Ovary (tissue), 9 donors: ENCODE results near the gene LAG3. TPM values are rescaled to one million over a fixed set of nuclear protein-coding genes. Genes with fewer than 3 reads are reported as not detected.
A peak's percentile ranks its signal among the peaks of the same experiment; 100 is the strongest.

Source experiments
- DNase-seq, 5 donors: peaks; one replicate each; pipeline ENCODE4 v3.0.0-alpha.2; 2019 to 2020
- H3K27ac ChIP-seq, 2 donors: fragments of 200-600 bp; one replicate each; pipeline versions ENCODE4 v1.5.1 to v1.8.0; 2019 to 2022
- H3K27me3 ChIP-seq: fragments of 200-600 bp; one replicate; pipeline ENCODE4 v1.8.0; 2022
- H3K36me3 ChIP-seq: fragments of 200-600 bp; sonication (generic); one replicate; pipeline ENCODE4 v1.5.1; 2019
- H3K4me1 ChIP-seq: one replicate; pipeline ENCODE4 v1.8.1; 2013; ENCODE audit warnings: mild to moderate bottlenecking, moderate library complexity; ENCODE audit not compliant: insufficient read depth
- H3K4me3 ChIP-seq: fragments of 200-600 bp; sonication (generic); one replicate; pipeline ENCODE4 v1.5.1; 2017
- H3K9me3 ChIP-seq, 2 donors: fragments of 200-600 bp in 1 of 2; sonication (generic) in 1 of 2; one replicate each; pipeline versions ENCODE4 v1.5.1 to v1.8.1; 2013 to 2019; ENCODE audit warnings: mild to moderate bottlenecking in 1 of 2, moderate library complexity in 1 of 2
- EP300 ChIP-seq: sonication (generic); formaldehyde crosslinking; IDR thresholded peaks from one replicate; pipeline ENCODE4 v1.6.1; 2017; ENCODE audit warnings: antibody characterized with exemption
- POLR2A ChIP-seq: fragments of 450-650 bp; IDR thresholded peaks from one replicate; pipeline ENCODE4 v1.6.1; 2017; ENCODE audit warnings: antibody characterized with exemption, mild to moderate bottlenecking, moderate library complexity
- WGBS, 3 donors: extraction: QIAGEN DNeasy Blood & Tissue Kit in 1 of 3; methylation state at CpG; one replicate each; pipeline versions ENCODE4 v1.1.5 to v1.1.7; 2013 to 2017; 5-methylcytosine and 5-hydroxymethylcytosine counted together
- intact Hi-C, 4 donors: fragments of 100-400 bp; cut with DNase I; formaldehyde crosslinking; loops; one replicate each; pipeline versions ENCODE4 v1.11.0 to v1.15.1; 2022 to 2023
- polyA plus RNA-seq, 2 donors: library from polyadenylated mRNA; stranded (reverse); fragments of 200-250 nt in 1 of 2; fragments of 350-450 nt in 1 of 2; fragmentation: Illumina TruSeq in 1 of 2; extraction: RNeasy Lipid Tissue Mini Kit (QIAGEN cat#74804) in 1 of 2; gene quantifications; one replicate each; pipeline ENCODE4 v1.2.3, GENCODE V29; 2013 to 2014
- total RNA-seq, 7 donors: library from RNA; depleted of rRNA in 2 of 7; stranded (reverse); fragments of >200 nt in 2 of 7; fragmentation: NEBNext Ultra II Directional in 3 of 7; extraction: Animal tissue kit (Norgen Biotek cat#: 25700) in 3 of 7; gene quantifications; one replicate each; pipeline versions ENCODE4 v1.1.0 to v1.2.4, GENCODE V29; 2016 to 2023
- TF ChIP-seq, protein P1 (sequence below), 3 donors: fragments of 450-650 bp in 2 of 3; fragments of 200-600 bp in 1 of 3; IDR thresholded peaks; one replicate each; pipeline versions ENCODE4 v1.5.1 to v1.8.0; 2016 to 2022; ENCODE audit warnings: antibody characterized with exemption in 3 of 3, mild to moderate bottlenecking in 1 of 3
- donor health status: DM: no; HTN: no; CAD: no; lungs with moderate emphysema.
- donor health status: DM: no; HTN: no; CAD: no.
- donor health status: Bipolar disorder and iron deficiency.
- donor health status: DM: yes; HTN: yes; CAD: no.
- donor health status: DM: no; HTN: no; CAD: no.
- donor health status: DM: yes; HTN: yes; CAD: no.

Gene LAG3
- total and polyA plus RNA-seq, 9 donors: 4.7 to 21.8 (median 14.2) TPM

DNA sequence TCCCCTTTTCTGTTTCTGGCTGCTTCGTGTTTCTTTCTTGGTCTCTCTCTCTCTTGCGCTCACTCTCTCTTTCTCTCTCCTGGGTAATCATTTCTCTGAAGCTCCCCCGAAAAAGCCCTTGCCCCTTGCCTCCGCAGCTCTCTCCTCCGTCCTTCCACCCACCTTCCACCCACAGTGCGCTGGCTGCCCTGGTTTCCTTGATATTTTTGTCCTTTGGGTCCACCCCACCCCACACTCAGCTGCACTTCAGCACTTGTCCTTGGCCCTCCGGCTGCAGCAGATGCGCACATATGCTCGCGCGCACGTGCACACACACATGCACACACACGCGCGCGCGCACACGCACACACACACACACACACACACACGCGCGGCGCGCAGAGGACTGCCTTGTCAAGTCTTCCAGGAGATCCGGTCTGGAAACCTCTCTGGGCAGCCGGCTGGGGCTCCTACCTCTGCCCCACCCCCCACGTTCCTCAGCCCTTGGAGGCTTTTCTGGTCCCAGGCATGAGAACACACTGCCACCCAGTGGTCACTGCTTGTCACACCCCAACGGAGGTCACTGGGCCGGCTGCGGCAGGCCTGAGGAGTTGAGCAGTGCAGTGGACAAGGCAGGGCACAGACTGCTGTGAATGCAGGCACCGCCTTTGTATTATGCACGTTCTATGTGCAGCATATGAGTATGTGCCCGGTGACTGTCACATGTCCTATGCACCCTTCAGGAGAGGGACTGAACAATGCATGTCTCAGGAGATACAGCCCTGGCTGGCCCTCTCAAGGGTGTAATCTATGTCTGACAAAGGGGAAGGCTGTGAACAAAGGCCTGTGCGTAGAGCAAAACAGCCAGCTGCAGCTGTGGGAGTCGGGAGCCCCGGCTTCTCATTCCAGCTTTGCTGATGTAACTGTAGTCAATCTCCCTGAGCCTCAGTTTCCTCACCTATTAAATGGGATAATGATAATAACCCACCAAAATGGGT lies 6.5 kb downstream of the LAG3 start:
- no peaks in the 10 kb centered on the region for H3K36me3 ChIP-seq
- peak overlapping the region; percentile 61 to 87 for H3K27ac ChIP-seq
- no peaks in the 10 kb centered on the region for H3K9me3 ChIP-seq
- TF ChIP-seq, protein P1, sequence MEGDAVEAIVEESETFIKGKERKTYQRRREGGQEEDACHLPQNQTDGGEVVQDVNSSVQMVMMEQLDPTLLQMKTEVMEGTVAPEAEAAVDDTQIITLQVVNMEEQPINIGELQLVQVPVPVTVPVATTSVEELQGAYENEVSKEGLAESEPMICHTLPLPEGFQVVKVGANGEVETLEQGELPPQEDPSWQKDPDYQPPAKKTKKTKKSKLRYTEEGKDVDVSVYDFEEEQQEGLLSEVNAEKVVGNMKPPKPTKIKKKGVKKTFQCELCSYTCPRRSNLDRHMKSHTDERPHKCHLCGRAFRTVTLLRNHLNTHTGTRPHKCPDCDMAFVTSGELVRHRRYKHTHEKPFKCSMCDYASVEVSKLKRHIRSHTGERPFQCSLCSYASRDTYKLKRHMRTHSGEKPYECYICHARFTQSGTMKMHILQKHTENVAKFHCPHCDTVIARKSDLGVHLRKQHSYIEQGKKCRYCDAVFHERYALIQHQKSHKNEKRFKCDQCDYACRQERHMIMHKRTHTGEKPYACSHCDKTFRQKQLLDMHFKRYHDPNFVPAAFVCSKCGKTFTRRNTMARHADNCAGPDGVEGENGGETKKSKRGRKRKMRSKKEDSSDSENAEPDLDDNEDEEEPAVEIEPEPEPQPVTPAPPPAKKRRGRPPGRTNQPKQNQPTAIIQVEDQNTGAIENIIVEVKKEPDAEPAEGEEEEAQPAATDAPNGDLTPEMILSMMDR (IDR thresholded peaks at IDR 0.05): peak; percentile 98
- TF ChIP-seq POLR2A: peak; percentile 43
- no peak for TF ChIP-seq EP300
- H3K4me3 ChIP-seq: peak overlapping the region; percentile 37
- 2% methylated on average over 35 of the region's 35 CpGs for WGBS, 3 donors
- DNase-seq: peak; percentile 96 to 97 (median 97)
- peaks cover 2% of the 10 kb centered on the region for H3K4me1 ChIP-seq
- H3K27me3 ChIP-seq: no peaks in the 10 kb centered on the region
- intact Hi-C loops: loop anchor here in 3 of 4 donors (1.0 to 10.0 kb wide), 4 partner anchors 26 to 224 kb away; partner anchors contain the start of genes IFFO1 (in 1 of the 3) and MLF2 (in 1 of the 3)

DNA sequence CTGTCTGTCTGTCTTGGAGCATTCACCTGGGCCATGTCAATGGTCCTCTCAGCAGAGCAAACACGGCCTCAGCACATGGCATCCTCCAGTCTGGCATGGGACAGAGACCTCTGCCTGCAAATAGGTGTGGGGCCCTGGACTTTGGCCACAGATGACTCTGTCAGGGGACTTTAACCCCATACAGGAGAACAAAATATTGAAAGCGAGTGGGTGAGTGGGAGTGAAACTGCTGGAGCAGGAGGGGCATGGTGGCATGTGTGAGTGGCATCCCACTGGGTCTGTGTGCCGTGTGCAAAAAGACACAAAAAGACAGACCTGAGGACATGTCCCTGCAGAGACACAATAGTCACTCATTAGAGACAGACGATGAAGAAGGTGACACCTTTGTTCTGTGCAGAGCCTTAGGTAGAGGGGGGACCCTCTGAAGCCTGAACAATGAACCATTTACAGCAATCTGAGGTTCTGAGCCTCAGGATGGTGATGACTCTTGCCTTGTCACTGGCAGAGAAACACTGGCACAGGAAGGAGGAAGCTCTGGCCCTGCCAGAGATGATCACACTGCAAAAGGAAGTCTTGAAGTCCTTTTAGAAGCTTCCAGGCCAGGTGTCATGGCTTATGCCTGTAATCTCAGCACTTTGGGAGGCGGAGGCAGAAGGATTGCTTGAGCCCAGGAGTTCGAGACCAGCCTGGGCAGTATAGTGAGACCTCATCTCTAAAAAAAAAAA lies 7.5 kb downstream of the LAG3 start:
- H3K9me3 ChIP-seq: no peaks in the 10 kb centered on the region
- no peaks in the 10 kb centered on the region for H3K36me3 ChIP-seq
- H3K27me3 ChIP-seq: no peaks in the 10 kb centered on the region
- no peak for DNase-seq
- H3K4me3 ChIP-seq: no peak overlapping the region
- no peak for TF ChIP-seq EP300
- TF ChIP-seq, protein P1 (IDR thresholded peaks at IDR 0.05): no peak
- TF ChIP-seq POLR2A: no peak
- peak overlapping the region in 1 of 2 donors; percentile 87 for H3K27ac ChIP-seq
- H3K4me1 ChIP-seq: peaks cover 2% of the 10 kb centered on the region
- WGBS, 3 donors: 84 to 89% (median 86%) methylated on average over 6 of the region's 6 CpGs
- intact Hi-C loops: loop anchor here (5.0 to 10.0 kb wide), 7 partner anchors 33 to 225 kb away; partner anchors contain the start of genes GPR162 (in 1 of the 4) and IFFO1 (in 1 of the 4)

DNA sequence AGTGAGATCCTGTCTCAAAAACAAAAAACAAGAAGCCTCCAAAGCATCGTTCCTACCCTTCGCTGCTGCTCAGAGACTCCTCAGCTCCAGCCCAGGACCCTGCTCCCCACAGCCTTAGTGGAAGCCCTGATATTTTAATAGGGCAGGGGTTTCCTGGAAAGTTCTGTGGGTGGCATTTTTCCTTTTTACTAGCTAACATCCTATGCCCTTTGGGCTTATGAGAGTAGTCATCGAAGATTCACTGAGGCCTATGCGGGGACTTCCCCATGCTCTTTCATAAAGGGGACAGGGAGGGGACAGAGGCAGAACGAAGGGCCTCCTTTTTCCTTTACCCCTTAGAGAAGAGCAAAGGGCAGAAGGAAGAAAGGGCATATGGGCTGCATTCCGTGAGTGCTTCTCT lies 8.3 kb downstream of the LAG3 start:
- Histone ChIP-seq H3K27me3 (no peaks in the 10 kb centered on the region), H3K9me3 (no peaks in the 10 kb centered on the region), H3K27ac (peak overlapping the region in 1 of 2 donors; percentile 87), H3K4me1 (peaks cover 2% of the 10 kb centered on the region), H3K36me3 (no peaks in the 10 kb centered on the region), H3K4me3 (no peak overlapping the region)
- TF ChIP-seq POLR2A: no peak
- intact Hi-C loops: loop anchor here in 2 of 4 donors (5.0 to 10.0 kb wide), 4 partner anchors 33 to 156 kb away; partner anchors contain the start of gene GPR162 (in 1 of the 2)
- WGBS, 3 donors: 86 to 91% (median 90%) methylated on average over 6 of the region's 6 CpGs
- no peak for DNase-seq

DNA sequence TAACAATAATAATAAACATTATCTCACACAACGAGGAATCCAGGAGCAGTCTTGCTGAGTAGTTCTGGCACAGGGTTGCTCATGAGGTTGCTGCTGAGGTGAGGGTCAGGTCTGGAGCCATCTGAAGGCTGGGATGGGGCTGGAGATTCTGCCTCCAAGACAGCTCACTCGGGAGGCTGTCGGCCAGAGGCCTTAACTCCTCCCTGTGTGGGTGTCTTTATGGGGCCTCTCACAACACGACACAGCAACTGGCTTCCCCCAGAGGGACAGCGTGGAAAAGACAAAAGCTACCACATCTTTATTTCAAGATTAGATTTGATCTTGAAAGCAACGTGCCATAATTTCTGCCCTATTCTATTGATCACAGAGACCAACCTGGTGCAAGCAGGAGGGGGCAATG lies 9.8 kb downstream of the LAG3 start:
- WGBS, 3 donors: 43 to 52% (median 44%) methylated on average over 6 of the region's 6 CpGs
- no peak for DNase-seq
- Histone ChIP-seq H3K4me1 (peaks cover 2% of the 10 kb centered on the region), H3K4me3 (no peak overlapping the region), H3K36me3 (no peaks in the 10 kb centered on the region), H3K9me3 (no peaks in the 10 kb centered on the region), H3K27ac (no peak overlapping the region), H3K27me3 (no peaks in the 10 kb centered on the region)
- TF ChIP-seq, protein P1 (IDR thresholded peaks at IDR 0.05): no peak
- no peak for TF ChIP-seq EP300
- TF ChIP-seq POLR2A: no peak
- intact Hi-C loops: loop anchor here in 2 of 4 donors (5.0 to 10.0 kb wide), 4 partner anchors 35 to 157 kb away; partner anchors contain the start of gene GPR162 (in 1 of the 2)
